Vagina (tissue), 2 donors: ENCODE results near the gene SSH3. TPM values are rescaled to one million over a fixed set of nuclear protein-coding genes. Genes with fewer than 3 reads are reported as not detected.
A peak's percentile ranks its signal among the peaks of the same experiment; 100 is the strongest.

ENCODE experiments used
- DNase-seq, 2 donors: peaks; one replicate each; pipeline ENCODE4 v3.0.0-alpha.2; 2017; ENCODE audit errors: extremely low spot score in 2 of 2
- H3K27ac ChIP-seq: fragments of 200-600 bp; sonication (generic); one replicate; pipeline ENCODE4 v1.5.1; 2019
- H3K27me3 ChIP-seq: fragments of 200-600 bp; sonication (generic); one replicate; pipeline ENCODE4 v1.5.1; 2019
- H3K36me3 ChIP-seq, 2 donors: fragments of 200-600 bp; sonication (generic); one replicate each; pipeline ENCODE4 v1.5.1; 2017 to 2019
- H3K4me1 ChIP-seq: fragments of 200-600 bp; sonication (generic); one replicate; pipeline ENCODE4 v1.5.1; 2019
- H3K4me3 ChIP-seq, 2 donors: fragments of 200-600 bp; sonication (generic); 1 replicate in 1 of 2; 2 replicates in 1 of 2; pipeline ENCODE4 v1.5.1; 2016 to 2019
- H3K9me3 ChIP-seq: fragments of 200-600 bp; sonication (generic); one replicate; pipeline ENCODE4 v1.5.1; 2019
- POLR2A ChIP-seq, 2 donors: fragments of 450-650 bp; IDR thresholded peaks; one replicate each; pipeline ENCODE4 v1.6.1; 2017; ENCODE audit warnings: antibody characterized with exemption in 2 of 2, mild to moderate bottlenecking in 2 of 2, moderate library complexity in 2 of 2
- POLR2AphosphoS5 ChIP-seq, 2 donors: sonication (generic); formaldehyde crosslinking; IDR thresholded peaks; one replicate each; pipeline ENCODE4 v1.9.0; 2017; ENCODE audit warnings: antibody characterized with exemption in 2 of 2, mild to moderate bottlenecking in 2 of 2, low read depth in 1 of 2; ENCODE audit not compliant: insufficient read depth in 1 of 2
- intact Hi-C: fragments of 100-400 bp; cut with DNase I; formaldehyde crosslinking; loops from one replicate; pipeline ENCODE4 v1.15.1; 2023
- total RNA-seq: library from RNA; depleted of rRNA; stranded (reverse); fragments of >200 nt; gene quantifications from one replicate; pipeline ENCODE4 v1.2.3, GENCODE V29; 2016
- TF ChIP-seq, protein P1 (sequence below), 3 experiments: fragments of 450-650 bp in 2 of 3; fragments of 200-600 bp in 1 of 3; sonication (generic) in 1 of 3; IDR thresholded peaks; one replicate each; pipeline ENCODE4 v1.5.1; 2017 to 2019; ENCODE audit warnings: antibody characterized with exemption in 3 of 3, mild to moderate bottlenecking in 2 of 3, moderate library complexity in 2 of 3

Gene SSH3
- total RNA-seq, 1 donor from 2014 or later: 98.0 TPM

DNA sequence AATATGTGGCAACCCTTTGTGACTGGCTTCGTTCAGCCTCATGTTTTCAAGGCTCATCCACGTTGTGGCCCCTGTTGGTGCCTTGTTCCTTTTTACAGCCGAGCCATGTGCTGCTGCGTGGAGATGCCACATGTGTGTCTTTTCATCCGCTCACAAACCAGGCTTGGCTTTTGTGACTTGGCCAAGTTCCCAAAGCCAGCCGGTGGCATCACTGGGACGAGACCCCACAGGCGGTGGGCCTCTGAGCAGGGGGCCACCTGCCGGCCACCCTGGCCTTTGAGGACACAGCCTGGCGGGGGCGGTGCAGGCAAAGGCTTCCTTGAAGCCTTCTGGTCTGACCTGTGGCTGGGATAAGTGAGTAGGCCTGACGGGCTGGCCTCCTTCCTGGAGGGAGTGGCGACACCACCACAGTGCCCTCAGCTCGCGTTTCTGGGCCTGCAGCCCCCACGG lies 26.5 kb upstream of the SSH3 start:
- intact Hi-C loops: no loop called here

DNA sequence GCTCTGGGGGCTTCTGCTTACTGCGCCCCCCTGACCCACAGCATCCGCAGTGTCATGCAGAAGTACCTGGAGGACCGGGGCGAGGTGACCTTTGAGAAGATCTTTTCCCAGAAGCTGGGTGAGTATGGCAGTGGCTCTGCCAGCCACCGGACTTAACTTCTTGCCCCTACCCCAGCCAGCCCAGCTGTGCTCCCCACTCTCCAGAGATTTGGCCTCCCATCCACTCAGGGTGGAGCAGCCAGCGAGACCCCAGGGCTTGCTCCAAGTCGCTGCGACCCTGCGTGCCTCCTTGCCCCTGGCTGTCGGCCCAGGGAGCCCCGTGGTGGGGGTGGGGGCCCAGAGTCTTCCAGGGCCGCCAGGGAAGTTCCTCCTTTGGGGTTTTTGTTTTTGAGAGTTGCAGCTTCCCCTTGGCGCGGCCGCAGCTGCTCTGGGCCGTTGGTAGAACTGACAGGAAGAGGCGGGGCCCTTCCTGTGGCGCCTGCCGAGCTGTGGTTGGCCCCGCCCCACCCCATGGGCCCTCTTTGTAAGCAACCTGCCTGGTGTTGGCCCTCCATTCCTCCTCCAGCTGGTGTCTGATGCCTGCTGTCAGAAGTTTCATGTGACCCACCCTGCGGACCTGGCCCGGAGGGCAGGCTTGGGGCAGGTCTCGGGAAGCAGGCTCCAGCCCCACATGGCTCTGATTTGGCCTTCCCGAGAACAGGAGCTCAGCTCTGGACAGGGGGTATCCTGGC lies 25.9 kb upstream of the SSH3 start:
- peak overlapping the region; percentile 92 for H3K27ac ChIP-seq
- peaks cover 76% of the 10 kb centered on the region for H3K4me1 ChIP-seq
- TF ChIP-seq POLR2AphosphoS5 (IDR thresholded peaks at IDR 0.05; ENCODE audit: insufficient read depth in 1 of 2, low read depth in 1 of 2): peak; percentile 75 to 79
- TF ChIP-seq POLR2A (IDR thresholded peaks at IDR 0.05): no peak

More for the DNA sequence above, 26.5 kb upstream of the SSH3 start:
- Histone ChIP-seq H3K9me3 (no peaks in the 10 kb centered on the region), H3K36me3 (peaks cover 0 to 32% of the 10 kb centered on the region in 2 donors), H3K4me3 (peak overlapping the region; percentile 34 to 39), H3K27me3 (no peaks in the 10 kb centered on the region), H3K27ac (peak overlapping the region; percentile 92), H3K4me1 (peaks cover 82% of the 10 kb centered on the region)
- no peak for TF ChIP-seq POLR2AphosphoS5 (IDR thresholded peaks at IDR 0.05; ENCODE audit: insufficient read depth in 1 of 2, low read depth in 1 of 2)
- no peak for TF ChIP-seq POLR2A (IDR thresholded peaks at IDR 0.05)
- TF ChIP-seq, protein P1, sequence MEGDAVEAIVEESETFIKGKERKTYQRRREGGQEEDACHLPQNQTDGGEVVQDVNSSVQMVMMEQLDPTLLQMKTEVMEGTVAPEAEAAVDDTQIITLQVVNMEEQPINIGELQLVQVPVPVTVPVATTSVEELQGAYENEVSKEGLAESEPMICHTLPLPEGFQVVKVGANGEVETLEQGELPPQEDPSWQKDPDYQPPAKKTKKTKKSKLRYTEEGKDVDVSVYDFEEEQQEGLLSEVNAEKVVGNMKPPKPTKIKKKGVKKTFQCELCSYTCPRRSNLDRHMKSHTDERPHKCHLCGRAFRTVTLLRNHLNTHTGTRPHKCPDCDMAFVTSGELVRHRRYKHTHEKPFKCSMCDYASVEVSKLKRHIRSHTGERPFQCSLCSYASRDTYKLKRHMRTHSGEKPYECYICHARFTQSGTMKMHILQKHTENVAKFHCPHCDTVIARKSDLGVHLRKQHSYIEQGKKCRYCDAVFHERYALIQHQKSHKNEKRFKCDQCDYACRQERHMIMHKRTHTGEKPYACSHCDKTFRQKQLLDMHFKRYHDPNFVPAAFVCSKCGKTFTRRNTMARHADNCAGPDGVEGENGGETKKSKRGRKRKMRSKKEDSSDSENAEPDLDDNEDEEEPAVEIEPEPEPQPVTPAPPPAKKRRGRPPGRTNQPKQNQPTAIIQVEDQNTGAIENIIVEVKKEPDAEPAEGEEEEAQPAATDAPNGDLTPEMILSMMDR (IDR thresholded peaks at IDR 0.05): no peak
- no peak for DNase-seq

DNA sequence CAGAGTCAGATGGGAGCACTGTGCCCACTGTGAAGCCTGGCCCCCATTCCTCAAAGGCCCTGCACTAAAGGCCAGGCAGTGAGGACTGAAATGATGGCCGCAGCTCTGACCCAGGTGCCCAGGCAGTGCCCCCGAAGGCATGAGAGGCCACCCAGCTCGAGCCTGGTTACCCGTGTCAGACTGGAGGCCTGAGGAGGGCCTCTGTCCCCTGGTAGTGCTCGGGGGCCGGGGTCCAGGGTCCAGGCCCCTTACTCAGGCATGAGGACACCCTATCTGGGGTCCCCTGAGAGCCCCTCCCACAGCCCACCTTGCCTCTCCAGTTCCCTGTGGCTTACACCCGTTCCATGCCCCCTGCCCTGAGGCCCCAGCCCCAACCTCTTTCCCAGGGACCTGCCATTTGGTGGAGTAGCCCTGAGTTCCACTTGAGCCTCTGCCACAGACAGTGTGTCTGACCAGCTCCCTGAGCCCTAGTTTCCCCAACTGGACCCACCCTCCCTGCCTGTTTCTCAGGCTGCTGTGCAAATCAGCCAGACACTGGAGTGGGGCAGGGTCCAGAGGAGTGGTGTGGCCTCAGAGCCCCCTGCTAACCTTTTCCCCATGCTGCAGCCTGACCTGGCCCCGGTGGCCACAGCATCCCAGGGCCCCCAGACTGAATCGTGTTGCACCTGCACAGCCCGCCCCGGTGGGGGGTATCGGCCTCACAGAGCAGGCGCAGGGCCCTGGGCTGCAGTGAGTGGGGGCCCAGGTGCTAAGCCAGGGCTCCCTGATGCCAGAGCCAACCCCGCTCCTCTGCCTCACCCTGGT lies 25.0 kb upstream of the SSH3 start:
- Histone ChIP-seq H3K9me3 (no peaks in the 10 kb centered on the region), H3K27me3 (no peaks in the 10 kb centered on the region), H3K4me3 (peak overlapping the region in 1 of 2 donors; percentile 34), H3K27ac (peak overlapping the region; percentile 92), H3K4me1 (peaks cover 66% of the 10 kb centered on the region), H3K36me3 (peaks cover 0 to 48% of the 10 kb centered on the region in 2 donors)
- TF ChIP-seq POLR2AphosphoS5 (IDR thresholded peaks at IDR 0.05; ENCODE audit: insufficient read depth in 1 of 2, low read depth in 1 of 2) (no peak), POLR2A (IDR thresholded peaks at IDR 0.05) (no peak)
- TF ChIP-seq, protein P1 (IDR thresholded peaks at IDR 0.05): no peak
- intact Hi-C loops: no loop called here
- DNase-seq: no peak

More for the DNA sequence above, 25.9 kb upstream of the SSH3 start:
- no peak for DNase-seq
- Histone ChIP-seq H3K27me3 (no peaks in the 10 kb centered on the region), H3K36me3 (peaks cover 0 to 38% of the 10 kb centered on the region in 2 donors), H3K4me3 (peak overlapping the region; percentile 34 to 39), H3K9me3 (no peaks in the 10 kb centered on the region)
- intact Hi-C loops: no loop called here

DNA sequence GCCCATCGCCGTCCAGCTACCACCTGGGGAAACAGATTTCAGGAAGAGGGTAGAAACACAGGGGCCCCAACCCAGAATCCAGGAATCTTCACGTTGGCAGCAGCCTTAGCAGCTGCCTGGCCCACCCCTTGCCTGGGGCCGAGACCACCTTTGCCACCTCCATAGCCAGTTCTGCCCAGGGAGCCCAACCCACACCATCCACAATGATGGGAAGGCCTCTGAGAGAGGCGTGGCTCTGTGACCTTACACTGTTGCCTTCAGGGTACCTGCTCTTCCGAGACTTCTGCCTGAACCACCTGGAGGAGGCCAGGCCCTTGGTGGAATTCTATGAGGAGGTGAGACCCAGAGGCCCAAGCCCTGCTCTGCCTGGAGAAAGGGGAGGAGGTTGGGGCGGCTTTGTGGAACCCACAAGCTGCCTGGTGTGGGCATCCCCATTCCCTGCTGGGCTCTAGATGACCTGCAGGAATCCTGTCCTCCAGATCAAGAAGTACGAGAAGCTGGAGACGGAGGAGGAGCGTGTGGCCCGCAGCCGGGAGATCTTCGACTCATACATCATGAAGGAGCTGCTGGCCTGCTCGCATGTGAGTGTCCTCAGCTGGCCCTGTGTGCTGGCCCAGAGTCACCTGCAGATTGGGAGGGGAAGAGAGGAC lies 24.3 kb upstream of the SSH3 start:
- intact Hi-C loops: no loop called here
- Histone ChIP-seq H3K4me3 (no peak overlapping the region), H3K9me3 (no peaks in the 10 kb centered on the region), H3K27ac (peak overlapping the region; percentile 92), H3K4me1 (peaks cover 59% of the 10 kb centered on the region), H3K27me3 (no peaks in the 10 kb centered on the region), H3K36me3 (peaks cover 0 to 55% of the 10 kb centered on the region in 2 donors)
- TF ChIP-seq POLR2AphosphoS5 (IDR thresholded peaks at IDR 0.05; ENCODE audit: insufficient read depth in 1 of 2, low read depth in 1 of 2): no peak
- no peak for TF ChIP-seq POLR2A (IDR thresholded peaks at IDR 0.05)
- TF ChIP-seq, protein P1 (IDR thresholded peaks at IDR 0.05): no peak
- no peak for DNase-seq
